Stimulated activated CD4-positive, alpha-beta T cell treated with anti-CD3 and anti-CD28 coated beads, Interleukin-1b, Interleukin-23, amount 100 ng/mL, for 24 hours (primary cell): ENCODE data around the gene EGFLAM.

Experiments used
- DNase-seq, 4 experiments: peaks; one replicate each; pipeline ENCODE4 v3.0.0-alpha.2; 2020; ENCODE audit warnings: low read depth in 4 of 4, low spot score in 1 of 4

EGFLAM gene

GRCh38 chr5:38258319-38259061, at the start of gene EGFLAM:
EGFLAM (plus strand) TSS chr5:38258559; CDS start chr5:38258755, 196 bp downstream.
- no peak for DNase-seq

- DNase-seq, result no peak
Observed at GRCh38 chr5:38208782-38209378, 49.5 kb upstream of the EGFLAM start.

- DNase-seq, result no peak
Observed at GRCh38 chr5:38210676-38211353, 47.5 kb upstream of the EGFLAM start.

- no peak for DNase-seq
Observed at GRCh38 chr5:38211354-38211710, 47.0 kb upstream of the EGFLAM start.

GRCh38 chr5:38212307-38212706, 46.1 kb upstream of the EGFLAM start:
- DNase-seq, result no peak

GRCh38 chr5:38226091-38226490, 32.3 kb upstream of the EGFLAM start:
- no peak for DNase-seq

- no peak for DNase-seq
Observed at GRCh38 chr5:38228914-38229313, 29.4 kb upstream of the EGFLAM start.

- DNase-seq, result no peak
Observed at GRCh38 chr5:38234737-38235136, 23.6 kb upstream of the EGFLAM start.

GRCh38 chr5:38237681-38238080, 20.7 kb upstream of the EGFLAM start:
- no peak for DNase-seq

- no peak for DNase-seq
Observed at GRCh38 chr5:38240212-38240611, 18.1 kb upstream of the EGFLAM start.

GRCh38 chr5:38241655-38242054, 16.7 kb upstream of the EGFLAM start:
- no peak for DNase-seq

- no peak for DNase-seq
Observed at GRCh38 chr5:38245307-38245706, 13.1 kb upstream of the EGFLAM start.

GRCh38 chr5:38249301-38249700, 9.1 kb upstream of the EGFLAM start:
- no peak for DNase-seq

- no peak for DNase-seq
Observed at GRCh38 chr5:38249812-38250211, 8.5 kb upstream of the EGFLAM start.

GRCh38 chr5:38250763-38251448, 7.5 kb upstream of the EGFLAM start:
- no peak for DNase-seq

- no peak for DNase-seq
Observed at GRCh38 chr5:38253759-38254158, 4.6 kb upstream of the EGFLAM start.

GRCh38 chr5:38257308-38258041, 884 bp upstream of the EGFLAM start:
- DNase-seq, result no peak

- DNase-seq, result no peak
Observed at GRCh38 chr5:38258042-38258318, 379 bp upstream of the EGFLAM start.

GRCh38 chr5:38259062-38259808, 876 bp downstream of the EGFLAM start:
- DNase-seq, result no peak

- DNase-seq, result no peak
Observed at GRCh38 chr5:38259809-38260160, 1.4 kb downstream of the EGFLAM start.

- no peak for DNase-seq
Observed at GRCh38 chr5:38263983-38264382, 5.6 kb downstream of the EGFLAM start.
